ENCODE results near the gene CDCA4. TPM values are rescaled to one million over a fixed set of nuclear protein-coding genes. Genes with fewer than 3 reads are reported as not detected.
A peak's percentile ranks its signal among the peaks of the same experiment; 100 is the strongest.
"Not testable (repeated sequence)": the region's sequence is repeated elsewhere in the genome, so short reads cannot be mapped to it uniquely, and the experiment has no call there.

The CDCA4 gene
- total and polyA plus RNA-seq, 2 donors (not counting 3 experiments of a cell fraction or from before 2014, with no cell fraction given) = 29.9 to 44.5 TPM

DNA sequence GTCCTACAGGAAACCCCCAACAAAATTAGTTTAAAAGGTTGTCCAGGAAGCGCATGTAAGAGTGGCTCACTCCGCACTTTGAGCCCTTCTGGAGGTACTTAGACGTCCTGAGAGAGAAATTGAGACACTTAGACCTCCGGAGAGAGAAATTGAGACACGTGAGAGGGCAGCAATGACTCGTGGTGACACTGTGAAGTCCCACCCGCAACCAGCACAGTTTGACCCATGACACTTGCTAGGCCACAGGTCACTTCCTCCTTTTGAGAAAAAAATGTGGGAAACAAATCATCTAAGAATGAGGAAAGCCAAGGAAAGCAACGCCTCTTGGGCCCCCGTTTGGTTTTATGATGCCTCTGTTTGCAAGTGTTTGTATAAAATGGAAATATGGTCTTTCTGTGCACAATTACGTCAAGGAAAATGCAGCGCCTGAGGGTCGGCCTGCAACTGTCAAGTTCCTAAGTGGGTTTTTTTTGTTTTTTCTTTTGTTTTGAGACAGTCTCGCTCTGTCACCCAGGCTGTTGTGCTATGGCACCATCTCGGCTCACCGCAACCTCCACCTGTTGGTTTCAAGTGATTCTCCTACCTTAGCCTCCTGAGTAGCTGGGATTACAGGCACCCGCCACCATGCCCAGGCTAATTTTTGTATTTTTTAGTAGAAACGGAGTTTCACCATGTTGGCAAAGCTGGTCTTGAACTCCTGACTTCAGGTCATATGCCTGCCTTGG, 13.6 kb upstream of the CDCA4 start:
- H4K20me1 ChIP-seq (replicated peaks; ENCODE audit: control insufficient read depth, extremely low read depth, insufficient read depth, low read length) = no peaks in the 10 kb centered on the region
- ChIA-PET CTCF (interaction anchor here (1.4 to 1.6 kb wide), 2 partner anchors 11 to 61 kb away, joined by 4 to 7 read pairs; no protein-coding TSS in a partner anchor), POLR2A (no interaction called here)
- no TSS peak for BruUV-seq (replicated peaks)
- H3K4me1 ChIP-seq (ENCODE audit: control insufficient read depth, extremely low read depth, insufficient read depth, low read length) = peaks cover 5% of the 10 kb centered on the region
- no peak overlapping the region for H3K4me2 ChIP-seq (ENCODE audit: insufficient read depth, low read length)
- H2AFZ ChIP-seq (ENCODE audit: low read depth, low read length) = no peak overlapping the region
- DNase-seq (ENCODE audit: low read depth, low spot score) (no peak), FAIRE-seq (no peak)
- H3K9ac ChIP-seq (replicated peaks; ENCODE audit: extremely low read depth, insufficient read depth, low read length) = no peak overlapping the region
- TF ChIP-seq POLR2A (IDR thresholded peaks at IDR 0.05; ENCODE audit: low read depth, low read length) (no peak), GATA2 (IDR thresholded peaks at IDR 0.05; ENCODE audit: insufficient read depth, insufficient read length, low read depth, low read length) (no peak), MYC (IDR thresholded peaks at IDR 0.05; ENCODE audit: low read depth, low read length) (no peak)
- H3K4me3 ChIP-seq (replicated peaks in 1 of 3; ENCODE audit: insufficient read depth in 1 of 3, low read depth in 1 of 3, low read length in 3 of 3) = no peak overlapping the region
- H3K36me3 ChIP-seq (ENCODE audit: control insufficient read depth in 2 of 2, extremely low read depth in 1 of 2, insufficient read depth in 2 of 2, low read length in 2 of 2) = no peaks in the 10 kb centered on the region
- intact Hi-C loops (cut with micrococcal nuclease) = no loop called here
- no peak overlapping the region for H3K27ac ChIP-seq (ENCODE audit: insufficient read depth, low read depth, low read length)
- no peaks in the 10 kb centered on the region for H3K79me2 ChIP-seq (ENCODE audit: control insufficient read depth, insufficient read depth, low read length)
- H3K9me1 ChIP-seq (replicated peaks; ENCODE audit: control insufficient read depth, extremely low read depth, insufficient read depth, low read length) = no peaks in the 10 kb centered on the region
- H3K9me3 ChIP-seq (replicated peaks; ENCODE audit: control insufficient read depth, insufficient read depth, low read length) = no peaks in the 10 kb centered on the region
- dilution Hi-C loops (cut with MboI; ENCODE audit: extremely low pct_ligation_motif_present, low sequenced_read_pairs) = no loop called here
- no peaks in the 10 kb centered on the region for H3K27me3 ChIP-seq (ENCODE audit: control insufficient read depth in 2 of 2, insufficient read depth in 2 of 2, low read length in 2 of 2)

DNA sequence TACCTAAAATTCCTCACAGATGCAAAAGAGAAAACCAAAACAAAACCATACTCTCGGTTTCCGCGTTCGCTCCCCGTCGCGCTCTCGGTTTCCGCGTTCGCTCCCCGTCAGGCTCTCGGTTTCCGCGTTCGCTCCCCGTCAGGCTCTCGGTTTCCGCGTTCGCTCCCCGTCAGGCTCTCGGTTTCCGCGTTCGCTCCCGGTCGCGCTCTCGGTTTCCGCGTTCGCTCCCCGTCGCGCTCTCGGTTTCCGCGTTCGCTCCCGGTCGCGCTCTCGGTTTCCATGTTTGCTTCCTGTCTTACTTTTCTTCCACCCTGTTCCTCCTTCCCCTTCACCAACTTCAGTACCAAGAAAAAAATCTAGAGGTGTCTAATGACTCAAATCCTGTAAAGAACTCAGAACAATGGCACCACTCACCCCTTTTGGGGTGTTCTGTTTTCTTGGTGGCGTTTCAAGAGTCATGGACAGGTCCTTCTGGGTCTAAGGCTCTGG, 12.6 kb upstream of the CDCA4 start:
- H3K79me2 ChIP-seq (ENCODE audit: control insufficient read depth, insufficient read depth, low read length); H3K36me3 ChIP-seq (ENCODE audit: control insufficient read depth in 2 of 2, extremely low read depth in 1 of 2, insufficient read depth in 2 of 2, low read length in 2 of 2); H3K9me3 ChIP-seq (replicated peaks; ENCODE audit: control insufficient read depth, insufficient read depth, low read length); H3K27ac ChIP-seq (ENCODE audit: insufficient read depth, low read depth, low read length); dilution Hi-C loops (cut with MboI; ENCODE audit: extremely low pct_ligation_motif_present, low sequenced_read_pairs); H3K9me1 ChIP-seq (replicated peaks; ENCODE audit: control insufficient read depth, extremely low read depth, insufficient read depth, low read length); POLR2A ChIA-PET; H3K27me3 ChIP-seq (ENCODE audit: control insufficient read depth in 2 of 2, insufficient read depth in 2 of 2, low read length in 2 of 2); H3K4me1 ChIP-seq (ENCODE audit: control insufficient read depth, extremely low read depth, insufficient read depth, low read length); DNase-seq (ENCODE audit: low read depth, low spot score); CTCF ChIA-PET; BruUV-seq (replicated peaks); intact Hi-C loops (cut with micrococcal nuclease); H4K20me1 ChIP-seq (replicated peaks; ENCODE audit: control insufficient read depth, extremely low read depth, insufficient read depth, low read length): not testable (repeated sequence)
- H2AFZ ChIP-seq (ENCODE audit: low read depth, low read length) = peak overlapping the region; percentile 98
- peak; percentile 44 for FAIRE-seq
- H3K4me2 ChIP-seq (ENCODE audit: insufficient read depth, low read length) = peak overlapping the region; percentile 68
- peak overlapping the region; percentile 44 to 75 (median 66) for H3K4me3 ChIP-seq (replicated peaks in 1 of 3; ENCODE audit: insufficient read depth in 1 of 3, low read depth in 1 of 3, low read length in 3 of 3)
- peak overlapping the region; percentile 71 for H3K9ac ChIP-seq (replicated peaks; ENCODE audit: extremely low read depth, insufficient read depth, low read length)

DNA sequence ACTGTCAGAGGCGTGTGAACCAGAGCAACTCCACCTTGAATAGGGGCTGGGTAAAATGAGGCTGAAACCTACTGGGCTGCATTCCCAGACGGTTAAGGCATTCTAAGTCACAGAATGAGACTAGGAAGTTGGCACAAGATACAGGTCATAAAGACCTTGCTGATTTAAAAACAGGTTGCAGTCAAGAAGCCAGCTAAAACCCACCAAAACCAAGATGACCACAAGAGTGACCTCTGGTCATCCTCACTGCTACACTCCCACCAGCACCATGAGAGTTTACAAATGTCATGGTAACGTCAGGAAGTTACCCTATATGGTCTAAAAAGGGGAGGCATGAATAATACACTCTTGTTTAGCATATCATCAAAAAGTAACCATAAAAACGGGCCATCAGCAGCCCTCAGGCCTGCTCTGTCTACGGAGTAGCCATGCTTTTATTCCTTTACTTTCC, 11.6 kb upstream of the CDCA4 start:
- BruUV-seq (replicated peaks); H3K9me1 ChIP-seq (replicated peaks; ENCODE audit: control insufficient read depth, extremely low read depth, insufficient read depth, low read length); H3K79me2 ChIP-seq (ENCODE audit: control insufficient read depth, insufficient read depth, low read length); H4K20me1 ChIP-seq (replicated peaks; ENCODE audit: control insufficient read depth, extremely low read depth, insufficient read depth, low read length); H3K4me2 ChIP-seq (ENCODE audit: insufficient read depth, low read length); H2AFZ ChIP-seq (ENCODE audit: low read depth, low read length); H3K4me1 ChIP-seq (ENCODE audit: control insufficient read depth, extremely low read depth, insufficient read depth, low read length); H3K9ac ChIP-seq (replicated peaks; ENCODE audit: extremely low read depth, insufficient read depth, low read length); intact Hi-C loops (cut with micrococcal nuclease); dilution Hi-C loops (cut with MboI; ENCODE audit: extremely low pct_ligation_motif_present, low sequenced_read_pairs); H3K27me3 ChIP-seq (ENCODE audit: control insufficient read depth in 2 of 2, insufficient read depth in 2 of 2, low read length in 2 of 2); H3K9me3 ChIP-seq (replicated peaks; ENCODE audit: control insufficient read depth, insufficient read depth, low read length); H3K4me3 ChIP-seq (replicated peaks in 1 of 3; ENCODE audit: insufficient read depth in 1 of 3, low read depth in 1 of 3, low read length in 3 of 3); H3K36me3 ChIP-seq (ENCODE audit: control insufficient read depth in 2 of 2, extremely low read depth in 1 of 2, insufficient read depth in 2 of 2, low read length in 2 of 2); FAIRE-seq; H3K27ac ChIP-seq (ENCODE audit: insufficient read depth, low read depth, low read length); DNase-seq (ENCODE audit: low read depth, low spot score): not testable (repeated sequence)
- CTCF ChIA-PET = interaction anchor here (1.7 kb wide), 1 partner anchor 13 kb away, joined by 4 read pairs; no protein-coding TSS in a partner anchor
- POLR2A ChIA-PET = interaction anchor here (0.7 kb wide), 1 partner anchor 54 kb away, joined by 6 read pairs; the partner anchor contains the start of gene AHNAK2
